Stimulated activated CD8-positive, alpha-beta memory T cell treated with anti-CD3 and anti-CD28 coated beads, Interleukin-4, amount 100 ng/mL, for 24 hours (primary cell): ENCODE data around the gene ZNF750.
"Not testable (repeated sequence)": the region's sequence is repeated elsewhere in the genome, so short reads cannot be mapped to it uniquely, and the experiment has no call there.

ENCODE experiments used
- DNase-seq: peaks from one replicate; pipeline ENCODE4 v3.0.0-alpha.2; 2020; ENCODE audit warnings: low read depth

Gene ZNF750

DNA sequence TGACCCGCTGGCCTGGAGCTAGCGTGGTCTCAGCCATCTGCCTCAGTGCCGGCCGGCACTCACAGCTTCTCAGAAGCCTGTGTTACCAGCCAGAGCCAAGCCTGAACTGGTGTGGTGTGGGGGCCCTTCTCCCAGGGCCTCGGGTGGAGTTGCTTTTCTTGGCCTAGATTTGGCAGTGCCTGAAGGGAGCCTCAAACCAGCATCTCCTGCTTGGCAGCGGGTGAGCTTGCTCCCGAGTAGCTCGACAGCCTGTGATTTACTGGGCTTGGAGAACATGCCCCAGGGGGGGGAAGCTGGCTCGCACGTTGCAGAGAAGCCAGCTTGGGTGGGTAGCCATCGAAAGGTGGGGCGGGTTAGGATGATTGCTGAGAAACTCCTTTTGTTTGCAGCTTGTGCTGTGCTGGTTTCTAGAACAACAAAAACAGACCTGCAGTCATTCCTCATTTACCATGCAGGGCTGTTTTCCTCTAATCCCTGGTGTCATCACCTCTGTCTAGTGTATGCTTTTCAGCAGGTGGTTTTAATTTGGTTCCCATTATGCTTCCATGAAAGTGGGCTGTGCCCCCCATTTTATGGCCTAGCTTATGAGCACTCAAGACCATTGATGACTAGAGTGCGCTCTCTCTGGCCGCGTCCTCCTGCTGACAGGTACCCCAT lies 45.7 kb downstream of the ZNF750 start:
- DNase-seq = no peak

DNA sequence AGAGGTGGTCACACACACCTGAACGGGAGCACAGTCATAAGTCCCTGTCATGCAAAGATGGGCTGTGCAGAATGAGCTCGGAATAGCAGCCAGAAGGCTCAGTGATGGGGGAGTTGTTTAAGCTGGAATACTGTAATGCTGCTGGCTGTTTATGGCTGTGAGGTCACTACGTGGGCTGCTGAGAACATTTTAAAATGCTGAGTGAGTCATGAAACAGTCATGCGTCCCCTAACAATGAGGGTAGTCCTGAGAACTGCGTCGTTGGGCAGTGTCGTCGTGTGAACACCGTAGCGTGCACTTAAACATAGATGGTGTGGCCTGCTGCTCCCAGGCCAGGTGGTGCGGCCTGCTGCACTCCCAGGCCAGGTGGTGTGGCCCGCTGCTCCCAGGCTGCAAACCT lies 48.3 kb downstream of the ZNF750 start:
- DNase-seq = no peak

DNA sequence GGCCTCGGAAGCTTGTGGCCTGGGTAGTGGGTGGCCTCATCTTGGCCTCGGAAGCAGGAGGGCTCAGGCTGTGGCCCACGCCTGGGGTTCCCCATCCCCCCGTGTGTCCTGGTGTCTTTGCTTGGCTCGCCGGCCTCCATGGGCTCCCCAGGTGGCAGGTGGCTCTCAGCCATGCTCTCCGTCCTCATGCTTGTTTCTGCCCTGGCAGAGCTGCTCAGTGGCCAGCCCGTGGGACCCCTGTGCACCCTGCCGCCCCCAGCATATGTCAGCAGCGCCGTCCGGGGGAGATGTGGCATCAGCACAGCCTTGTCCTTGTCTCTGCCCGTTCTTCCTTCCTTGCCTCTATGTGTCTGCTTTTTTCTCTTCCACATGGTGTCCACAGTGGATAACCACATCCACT lies 49.4 kb downstream of the ZNF750 start:
- DNase-seq = no peak

DNA sequence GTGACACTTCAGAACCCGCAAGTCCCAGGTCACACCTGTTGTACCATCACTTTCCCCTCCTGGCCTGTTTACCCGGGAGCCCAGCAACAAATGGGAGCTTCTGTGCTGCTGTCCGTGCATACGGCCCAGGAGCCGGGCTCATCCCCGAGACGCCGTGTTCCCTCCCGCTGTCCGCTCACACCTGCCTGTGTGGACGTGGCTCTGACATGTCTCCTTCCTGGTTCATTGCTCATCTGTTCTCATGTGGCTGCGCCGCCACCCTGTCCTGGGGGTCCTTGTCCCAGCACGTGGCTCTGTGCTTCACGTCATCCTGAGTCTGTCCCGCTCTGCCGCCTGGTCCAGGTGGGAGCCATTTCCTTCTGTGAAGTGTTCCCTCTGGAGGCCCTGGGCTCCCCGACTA lies 50.0 kb downstream of the ZNF750 start:
- DNase-seq = no peak

DNA sequence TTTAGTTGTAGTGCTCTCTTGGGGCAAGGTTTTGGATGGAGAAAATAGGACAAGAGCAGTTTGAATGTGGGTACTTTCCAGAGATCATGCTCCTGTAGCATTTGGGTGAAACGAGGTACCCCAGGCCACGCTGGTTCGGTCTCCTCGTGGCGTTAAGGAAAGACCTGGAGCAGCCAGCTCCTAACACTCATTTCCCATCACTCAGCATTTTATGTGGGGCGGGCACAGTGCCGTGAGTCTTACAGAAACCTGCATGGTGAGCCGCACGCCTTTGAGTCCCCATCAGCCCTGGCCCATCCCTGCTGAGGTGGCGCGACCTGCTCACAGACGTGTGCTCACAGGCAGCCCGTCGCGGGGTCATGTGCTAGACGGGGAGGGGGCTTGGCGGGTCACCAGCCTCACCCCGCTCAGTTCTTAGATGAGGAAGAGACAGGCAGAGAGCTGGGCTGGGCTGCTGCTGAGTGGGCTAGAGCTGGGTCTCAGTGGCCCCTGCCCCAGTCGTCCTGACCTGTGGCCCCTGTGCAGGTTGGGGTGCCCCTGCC lies 50.7 kb downstream of the ZNF750 start:
- DNase-seq = no peak

DNA sequence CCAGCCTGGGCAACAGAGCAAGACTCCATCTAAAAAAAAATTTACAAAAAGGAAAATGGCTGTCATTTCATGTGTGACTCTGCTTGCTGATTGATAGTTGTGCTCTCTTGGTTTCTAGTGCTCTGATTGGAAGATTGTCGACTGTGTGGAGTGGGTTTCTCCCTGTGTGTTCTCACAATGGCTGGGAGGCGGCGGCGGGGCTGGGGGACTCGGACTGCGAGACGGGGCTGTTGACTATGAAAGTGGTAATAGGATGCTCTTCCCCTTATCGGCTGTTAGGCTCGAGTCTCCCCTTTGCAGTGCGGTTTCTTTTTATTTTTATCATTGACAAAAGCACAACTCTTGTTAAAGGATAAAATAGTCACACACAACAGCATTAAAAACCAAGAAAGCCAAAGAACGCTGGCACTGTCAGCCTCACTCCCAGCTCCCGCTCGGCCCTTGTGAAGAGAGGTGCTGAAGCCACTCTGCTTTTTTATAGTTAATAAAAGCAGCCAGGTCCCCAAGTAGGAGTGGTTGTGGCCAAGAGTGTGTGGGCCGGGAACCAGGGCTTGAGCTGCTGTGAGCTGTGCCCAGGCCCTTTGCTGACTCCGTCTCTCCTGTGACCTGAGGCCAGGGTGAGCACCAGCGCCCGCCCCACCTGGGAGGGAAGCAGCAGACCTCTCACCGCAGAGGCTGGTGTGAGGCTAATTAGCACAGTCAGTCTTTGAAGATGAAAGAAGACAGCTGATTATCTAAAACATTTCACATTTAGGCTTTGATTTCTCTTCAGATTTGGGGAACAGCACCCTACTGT lies 51.4 kb downstream of the ZNF750 start:
- DNase-seq = no peak

DNA sequence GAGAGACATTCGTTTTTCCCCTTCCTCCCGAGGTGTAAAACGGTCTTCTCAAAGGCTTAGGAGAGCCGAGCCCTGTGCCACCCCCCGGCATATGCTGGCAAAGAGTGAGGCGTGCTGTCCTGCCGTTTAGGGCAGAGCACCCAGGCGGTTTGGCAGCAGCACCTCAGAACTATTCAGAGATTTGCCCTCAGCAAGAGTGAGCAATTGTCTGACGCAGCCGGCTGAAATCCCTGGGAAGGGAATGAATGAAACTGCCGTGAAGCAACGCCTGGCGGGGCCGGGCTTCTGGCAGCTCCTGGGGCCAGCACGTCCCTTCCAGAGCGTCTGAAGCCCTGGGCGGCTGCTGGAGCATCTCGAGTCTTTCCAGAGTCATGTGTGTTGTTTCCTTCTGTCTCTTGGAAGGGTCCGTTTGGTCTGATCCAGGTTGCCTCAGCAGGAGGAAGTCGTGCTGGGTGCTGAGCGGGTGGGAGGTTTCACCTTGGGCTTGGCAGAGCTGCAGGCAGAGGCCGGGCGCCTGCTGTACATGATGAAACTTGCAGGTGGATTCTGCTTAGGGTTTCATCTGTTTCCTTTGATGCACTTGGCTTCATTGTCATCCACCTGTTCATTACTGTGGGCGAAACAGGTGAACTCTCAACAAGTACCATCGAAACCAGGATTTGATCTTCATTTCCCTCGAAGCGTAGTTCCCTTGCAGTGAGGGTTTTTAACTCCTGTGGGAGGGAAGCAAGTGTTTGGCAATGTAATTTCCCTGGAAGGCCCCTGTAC lies 52.6 kb downstream of the ZNF750 start:
- DNase-seq = no peak

DNA sequence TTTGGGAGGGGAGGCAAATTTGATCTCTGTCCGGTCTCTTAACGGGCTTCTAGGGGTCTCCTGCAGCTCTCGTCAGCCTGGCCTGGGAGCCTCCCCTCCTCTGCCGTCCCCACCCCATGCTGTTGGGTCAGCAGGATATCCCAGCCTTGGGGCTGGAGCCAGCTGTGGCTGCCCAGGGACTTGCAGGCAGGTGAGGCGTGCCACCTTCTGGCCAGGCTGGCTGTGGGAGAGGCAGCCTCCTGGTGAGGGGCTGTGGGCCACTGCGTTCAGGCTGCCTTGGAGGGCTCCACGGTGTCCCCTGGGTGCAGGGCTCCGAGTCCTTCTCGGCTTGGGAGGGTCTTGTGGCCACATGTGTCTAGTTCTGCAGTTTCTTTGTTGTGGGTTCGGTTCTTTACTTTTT lies 53.4 kb downstream of the ZNF750 start:
- no peak for DNase-seq

DNA sequence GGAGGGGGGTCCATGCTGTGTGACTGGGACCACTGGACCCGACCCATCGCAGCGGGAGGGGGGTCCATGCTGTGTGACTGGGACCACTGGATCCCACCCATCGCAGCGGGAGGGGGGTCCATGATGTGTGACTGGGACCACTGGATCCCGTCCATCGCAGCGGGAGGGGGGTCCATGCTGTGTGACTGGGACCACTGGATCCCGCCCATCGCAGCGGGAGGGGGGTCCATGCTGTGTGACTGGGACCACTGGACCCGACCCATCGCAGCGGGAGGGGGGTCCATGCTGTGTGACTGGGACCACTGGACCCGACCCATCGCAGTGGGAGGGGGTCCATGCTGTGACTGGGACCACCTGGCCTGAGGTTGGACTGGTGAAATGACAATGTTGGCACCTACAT lies 54.2 kb downstream of the ZNF750 start:
- not testable (repeated sequence) for DNase-seq

DNA sequence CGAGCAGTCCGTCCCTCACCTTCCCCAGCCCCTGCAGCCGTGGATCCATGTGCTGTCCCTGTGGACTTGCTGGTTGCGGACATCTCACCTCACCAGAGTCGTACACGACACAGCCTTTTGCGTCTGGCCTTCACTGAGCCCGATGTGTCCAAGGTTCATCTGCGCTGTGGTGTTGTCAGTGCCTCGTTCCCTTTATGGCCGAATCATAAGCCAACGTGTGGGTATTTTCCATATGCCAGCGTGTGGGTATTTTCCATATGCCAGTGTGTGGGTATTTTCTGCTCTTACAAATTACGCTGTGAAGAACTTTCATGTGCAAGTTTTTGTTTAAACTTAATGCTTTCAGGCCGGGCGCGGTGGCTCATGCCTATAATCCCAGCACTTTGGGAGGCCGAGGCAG lies 56.3 kb downstream of the ZNF750 start:
- DNase-seq = no peak

DNA sequence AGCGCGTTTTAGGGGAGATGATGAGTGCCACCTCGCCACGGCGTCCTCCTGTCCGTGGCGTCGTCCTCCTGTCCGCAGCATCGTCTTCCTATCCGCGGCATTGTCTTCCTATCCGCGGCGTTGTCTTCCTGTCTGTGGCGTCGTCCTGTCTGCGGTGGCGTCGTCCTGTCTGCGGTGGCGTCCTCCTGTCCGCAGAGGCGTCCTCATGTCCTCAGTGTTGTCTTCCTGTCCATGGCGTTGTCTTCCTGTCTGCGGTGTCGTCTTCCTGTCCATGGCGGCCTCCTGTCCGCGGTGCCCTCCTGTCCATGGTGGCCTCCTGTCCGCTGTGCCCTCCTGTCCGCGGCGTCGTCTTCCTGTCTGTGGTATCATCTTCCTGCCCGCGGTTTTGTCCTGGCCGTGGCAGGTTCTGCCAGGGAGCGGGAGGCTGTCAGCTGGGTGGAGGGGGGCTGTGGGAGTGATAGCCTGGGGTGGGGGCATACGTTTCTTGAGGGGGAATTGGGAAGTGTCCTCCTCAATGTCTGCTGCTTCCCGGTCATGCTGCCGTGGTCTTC lies 57.1 kb downstream of the ZNF750 start:
- no peak for DNase-seq

DNA sequence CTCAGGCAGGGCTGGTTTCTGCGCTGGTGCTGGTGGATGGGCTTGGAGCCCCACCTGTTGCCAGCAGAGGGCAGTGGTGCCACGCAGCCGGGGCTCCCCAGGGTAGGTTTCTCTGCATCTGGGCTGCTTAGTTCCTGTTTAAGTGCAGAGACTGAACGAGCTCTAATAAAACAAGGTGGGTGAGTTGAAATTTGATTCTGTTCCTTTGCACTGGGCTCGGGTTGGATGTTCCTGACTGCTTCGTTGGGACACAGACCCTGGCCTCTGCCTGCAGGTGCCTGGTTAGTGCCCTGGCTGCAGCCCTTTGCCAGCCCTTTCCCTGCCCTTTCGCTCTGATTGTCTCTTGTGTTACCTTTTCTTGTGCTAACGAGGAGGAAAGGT lies 57.9 kb downstream of the ZNF750 start:
- peak; percentile 71 for DNase-seq

DNA sequence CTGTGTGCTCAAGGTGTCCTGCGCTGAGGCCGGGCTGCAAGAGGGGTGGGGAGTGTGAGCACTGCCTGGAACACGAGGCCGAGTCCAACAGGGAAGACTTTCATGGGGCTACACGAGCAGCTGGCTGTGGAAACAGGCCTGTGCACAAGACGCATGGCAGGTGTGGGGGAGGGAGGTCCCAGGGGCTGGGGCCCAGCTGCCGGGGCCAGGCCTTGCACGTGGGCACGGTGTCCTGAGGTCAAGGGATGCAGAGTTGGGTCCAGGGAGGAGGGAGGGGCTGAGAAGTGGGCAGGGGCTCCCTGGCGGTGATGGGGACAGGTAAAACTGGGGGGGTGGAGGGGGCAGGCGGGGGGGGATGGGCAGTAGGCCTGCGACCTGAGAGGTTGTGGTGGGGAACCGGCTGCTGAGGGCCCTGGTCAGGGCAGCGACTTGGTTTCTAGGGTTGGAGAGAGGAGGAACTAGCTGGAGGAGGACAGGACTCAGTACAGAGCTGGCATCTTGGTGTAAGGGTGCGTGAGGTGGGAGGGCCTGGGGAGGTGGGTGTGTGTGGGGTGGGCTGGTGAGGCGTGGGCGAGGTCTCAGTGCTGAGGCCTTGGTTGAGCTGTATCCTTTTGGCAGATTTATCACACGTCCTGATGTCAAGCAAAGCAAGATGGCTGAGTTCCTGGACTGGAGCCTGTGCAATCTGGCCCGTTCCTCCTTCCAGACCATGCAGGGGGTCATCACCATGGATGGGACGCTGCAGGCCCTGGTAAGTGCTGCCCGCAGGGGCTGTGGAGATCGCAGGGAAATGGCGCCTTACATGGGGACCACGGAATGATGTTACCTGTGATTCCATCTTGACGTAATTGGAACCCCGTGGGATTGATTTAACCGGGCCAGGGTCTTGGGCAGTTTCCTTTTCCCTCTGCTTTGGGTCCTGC lies 58.6 kb downstream of the ZNF750 start:
- no peak for DNase-seq

DNA sequence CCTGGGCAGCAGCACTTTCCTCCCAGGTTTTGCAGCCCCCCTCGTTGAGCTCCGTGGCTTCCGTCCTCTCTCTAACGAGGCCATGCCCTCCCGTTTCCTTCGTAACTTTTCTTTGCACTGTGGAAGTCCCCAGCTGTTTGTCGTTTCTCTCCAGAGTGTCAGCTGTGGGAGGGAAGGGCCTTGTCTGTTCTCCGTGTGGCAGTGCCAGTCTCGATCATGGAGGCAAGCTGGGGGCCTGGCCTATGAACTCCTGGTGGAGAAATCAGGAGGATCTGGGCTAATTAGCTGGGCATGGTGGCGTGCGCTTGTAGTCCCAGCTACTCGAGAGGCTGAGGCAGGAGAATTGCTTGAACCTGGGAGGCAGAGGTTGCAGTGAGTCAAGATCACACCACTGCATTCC lies 59.6 kb downstream of the ZNF750 start:
- no peak for DNase-seq

DNA sequence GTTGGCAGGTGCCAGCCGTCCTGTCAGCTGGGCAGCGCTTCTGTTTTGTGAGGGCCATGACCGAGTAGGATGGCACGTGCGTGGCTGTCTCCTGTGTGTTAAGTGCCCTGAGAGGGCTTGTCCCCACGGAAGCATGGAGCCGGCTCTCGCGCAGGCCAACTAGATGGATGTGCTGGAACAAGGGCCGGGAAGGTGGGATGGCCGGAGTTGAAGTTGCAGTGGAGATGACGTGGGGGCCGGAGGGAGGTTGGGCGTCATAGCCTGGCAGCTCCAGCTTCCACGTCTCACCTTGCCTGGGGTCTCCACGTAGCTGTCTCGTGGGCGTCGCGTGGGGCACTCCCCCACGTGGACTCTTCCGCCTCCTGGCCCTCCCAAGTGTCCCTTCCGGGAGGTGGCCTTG lies 60.3 kb downstream of the ZNF750 start:
- no peak for DNase-seq
